ENCODE measurements around the gene KRTAP5-6. TPM values are rescaled to one million over a fixed set of nuclear protein-coding genes. Genes with fewer than 3 reads are reported as not detected.

Gene KRTAP5-6
- total and polyA plus RNA-seq, 4 donors, result not detected

- Histone ChIP-seq H3K4me1 (ENCODE audit: control insufficient read depth, insufficient read depth, low read length) (peaks cover 18% of the 10 kb centered on the region), H3K9me3 (ENCODE audit: control insufficient read depth, insufficient read depth, low read length) (peaks cover 3% of the 10 kb centered on the region), H3K27ac (ENCODE audit: low read depth, low read length) (no peak overlapping the region), H3K4me3 (ENCODE audit: low read depth, low read length) (no peak overlapping the region), H3K27me3 (ENCODE audit: control insufficient read depth, insufficient read depth, low read length) (peaks cover 1% of the 10 kb centered on the region), H3K36me3 (ENCODE audit: control insufficient read depth, insufficient read depth, low read length) (no peaks in the 10 kb centered on the region)
- 78% methylated on average over 14 of the region's 14 CpGs for WGBS (ENCODE audit: insufficient coverage)
- DNase-seq (ENCODE audit: low read depth in 4 of 6, low spot score in 6 of 6), result no peak
These were observed 36.2 kb downstream of the KRTAP5-6 start for GRCh38 chr11:1733009-1733715.

GRCh38 chr11:1733716-1734640 is 37.0 kb downstream of the KRTAP5-6 start:
- H3K27me3 ChIP-seq (ENCODE audit: control insufficient read depth, insufficient read depth, low read length), result no peaks in the 10 kb centered on the region
- H3K4me3 ChIP-seq (ENCODE audit: low read depth, low read length), result no peak overlapping the region
- no peak for DNase-seq (ENCODE audit: low read depth in 4 of 6, low spot score in 6 of 6)
- H3K36me3 ChIP-seq (ENCODE audit: control insufficient read depth, insufficient read depth, low read length), result no peaks in the 10 kb centered on the region
- no peak overlapping the region for H3K27ac ChIP-seq (ENCODE audit: low read depth, low read length)
- 80% methylated on average over 25 of the region's 28 CpGs for WGBS (ENCODE audit: insufficient coverage)
- peaks cover 16% of the 10 kb centered on the region for H3K4me1 ChIP-seq (ENCODE audit: control insufficient read depth, insufficient read depth, low read length)
- peaks cover 3% of the 10 kb centered on the region for H3K9me3 ChIP-seq (ENCODE audit: control insufficient read depth, insufficient read depth, low read length)

GRCh38 chr11:1734641-1735081 is 37.7 kb downstream of the KRTAP5-6 start:
- Histone ChIP-seq H3K36me3 (ENCODE audit: control insufficient read depth, insufficient read depth, low read length) (no peaks in the 10 kb centered on the region), H3K27ac (ENCODE audit: low read depth, low read length) (no peak overlapping the region), H3K27me3 (ENCODE audit: control insufficient read depth, insufficient read depth, low read length) (no peaks in the 10 kb centered on the region), H3K4me1 (ENCODE audit: control insufficient read depth, insufficient read depth, low read length) (peaks cover 16% of the 10 kb centered on the region), H3K4me3 (ENCODE audit: low read depth, low read length) (no peak overlapping the region), H3K9me3 (ENCODE audit: control insufficient read depth, insufficient read depth, low read length) (peaks cover 3% of the 10 kb centered on the region)
- no peak for DNase-seq (ENCODE audit: low read depth in 4 of 6, low spot score in 6 of 6)
- 56% methylated on average over 10 of the region's 10 CpGs for WGBS (ENCODE audit: insufficient coverage)

GRCh38 chr11:1735271-1735670 is 38.3 kb downstream of the KRTAP5-6 start:
- DNase-seq (ENCODE audit: low read depth in 4 of 6, low spot score in 6 of 6), result no peak
- peaks cover 3% of the 10 kb centered on the region for H3K9me3 ChIP-seq (ENCODE audit: control insufficient read depth, insufficient read depth, low read length)
- 78% methylated on average over 12 of the region's 16 CpGs for WGBS (ENCODE audit: insufficient coverage)
- no peak overlapping the region for H3K27ac ChIP-seq (ENCODE audit: low read depth, low read length)
- no peaks in the 10 kb centered on the region for H3K36me3 ChIP-seq (ENCODE audit: control insufficient read depth, insufficient read depth, low read length)
- H3K4me3 ChIP-seq (ENCODE audit: low read depth, low read length), result no peak overlapping the region
- no peaks in the 10 kb centered on the region for H3K27me3 ChIP-seq (ENCODE audit: control insufficient read depth, insufficient read depth, low read length)
- H3K4me1 ChIP-seq (ENCODE audit: control insufficient read depth, insufficient read depth, low read length), result peaks cover 13% of the 10 kb centered on the region

GRCh38 chr11:1736447-1736992 is 39.5 kb downstream of the KRTAP5-6 start:
- Histone ChIP-seq H3K27me3 (ENCODE audit: control insufficient read depth, insufficient read depth, low read length) (no peaks in the 10 kb centered on the region), H3K9me3 (ENCODE audit: control insufficient read depth, insufficient read depth, low read length) (peaks cover 3% of the 10 kb centered on the region), H3K27ac (ENCODE audit: low read depth, low read length) (no peak overlapping the region), H3K4me1 (ENCODE audit: control insufficient read depth, insufficient read depth, low read length) (peaks cover 8% of the 10 kb centered on the region), H3K4me3 (ENCODE audit: low read depth, low read length) (no peak overlapping the region), H3K36me3 (ENCODE audit: control insufficient read depth, insufficient read depth, low read length) (no peaks in the 10 kb centered on the region)
- DNase-seq (ENCODE audit: low read depth in 4 of 6, low spot score in 6 of 6), result no peak
- 58% methylated on average over 3 of the region's 3 CpGs for WGBS (ENCODE audit: insufficient coverage)

- WGBS (ENCODE audit: insufficient coverage), result 92% methylated on average over 2 of the region's 6 CpGs
- H3K27me3 ChIP-seq (ENCODE audit: control insufficient read depth, insufficient read depth, low read length), result no peaks in the 10 kb centered on the region
- no peak for DNase-seq (ENCODE audit: low read depth in 4 of 6, low spot score in 6 of 6)
These were observed 40.2 kb downstream of the KRTAP5-6 start for GRCh38 chr11:1737080-1737757.

GRCh38 chr11:1738380-1738779 is 41.4 kb downstream of the KRTAP5-6 start:
- 94% methylated on average over 10 of the region's 10 CpGs for WGBS (ENCODE audit: insufficient coverage)
- H3K9me3 ChIP-seq (ENCODE audit: control insufficient read depth, insufficient read depth, low read length), result peaks cover 3% of the 10 kb centered on the region
- no peaks in the 10 kb centered on the region for H3K36me3 ChIP-seq (ENCODE audit: control insufficient read depth, insufficient read depth, low read length)
- no peak overlapping the region for H3K4me3 ChIP-seq (ENCODE audit: low read depth, low read length)
- DNase-seq (ENCODE audit: low read depth in 4 of 6, low spot score in 6 of 6), result no peak
- H3K27me3 ChIP-seq (ENCODE audit: control insufficient read depth, insufficient read depth, low read length), result no peaks in the 10 kb centered on the region
- peaks cover 8% of the 10 kb centered on the region for H3K4me1 ChIP-seq (ENCODE audit: control insufficient read depth, insufficient read depth, low read length)
- H3K27ac ChIP-seq (ENCODE audit: low read depth, low read length), result no peak overlapping the region

More at GRCh38 chr11:1737080-1737757, 40.2 kb downstream of the KRTAP5-6 start:
- Histone ChIP-seq H3K4me3 (ENCODE audit: low read depth, low read length) (no peak overlapping the region), H3K9me3 (ENCODE audit: control insufficient read depth, insufficient read depth, low read length) (peaks cover 3% of the 10 kb centered on the region), H3K27ac (ENCODE audit: low read depth, low read length) (no peak overlapping the region), H3K4me1 (ENCODE audit: control insufficient read depth, insufficient read depth, low read length) (peaks cover 8% of the 10 kb centered on the region), H3K36me3 (ENCODE audit: control insufficient read depth, insufficient read depth, low read length) (no peaks in the 10 kb centered on the region)

GRCh38 chr11:1739576-1739975 is 42.6 kb downstream of the KRTAP5-6 start:
- Histone ChIP-seq H3K27me3 (ENCODE audit: control insufficient read depth, insufficient read depth, low read length) (no peaks in the 10 kb centered on the region), H3K9me3 (ENCODE audit: control insufficient read depth, insufficient read depth, low read length) (peaks cover 3% of the 10 kb centered on the region), H3K4me3 (ENCODE audit: low read depth, low read length) (no peak overlapping the region), H3K4me1 (ENCODE audit: control insufficient read depth, insufficient read depth, low read length) (peaks cover 12% of the 10 kb centered on the region), H3K27ac (ENCODE audit: low read depth, low read length) (no peak overlapping the region), H3K36me3 (ENCODE audit: control insufficient read depth, insufficient read depth, low read length) (no peaks in the 10 kb centered on the region)
- 78% methylated on average over 8 of the region's 8 CpGs for WGBS (ENCODE audit: insufficient coverage)
- no peak for DNase-seq (ENCODE audit: low read depth in 4 of 6, low spot score in 6 of 6)

GRCh38 chr11:1740786-1741530 is 44.0 kb downstream of the KRTAP5-6 start:
- Histone ChIP-seq H3K9me3 (ENCODE audit: control insufficient read depth, insufficient read depth, low read length) (peaks cover 3% of the 10 kb centered on the region), H3K27me3 (ENCODE audit: control insufficient read depth, insufficient read depth, low read length) (no peaks in the 10 kb centered on the region), H3K27ac (ENCODE audit: low read depth, low read length) (no peak overlapping the region), H3K36me3 (ENCODE audit: control insufficient read depth, insufficient read depth, low read length) (peaks cover 4% of the 10 kb centered on the region), H3K4me3 (ENCODE audit: low read depth, low read length) (no peak overlapping the region), H3K4me1 (ENCODE audit: control insufficient read depth, insufficient read depth, low read length) (peaks cover 16% of the 10 kb centered on the region)
- WGBS (ENCODE audit: insufficient coverage), result 87% methylated on average over 5 of the region's 8 CpGs
- no peak for DNase-seq (ENCODE audit: low read depth in 4 of 6, low spot score in 6 of 6)

Measured in spinal cord (tissue), 10 donors.